HG02938 (cell line): Measurements from ENCODE around the gene CITED2.
A peak's percentile ranks its signal among the peaks of the same experiment; 100 is the strongest.
"Not testable (repeated sequence)": the region's sequence is repeated elsewhere in the genome, so short reads cannot be mapped to it uniquely, and the experiment has no call there.

ENCODE experiments used
- ATAC-seq: cut with Tn5 transposase; IDR thresholded peaks from one replicate; pipeline ENCODE4 v1.9.1; 2021; ENCODE audit warnings: mild to moderate bottlenecking, moderate library complexity; ENCODE audit not compliant: unreplicated experiment

The CITED2 gene, protein sequence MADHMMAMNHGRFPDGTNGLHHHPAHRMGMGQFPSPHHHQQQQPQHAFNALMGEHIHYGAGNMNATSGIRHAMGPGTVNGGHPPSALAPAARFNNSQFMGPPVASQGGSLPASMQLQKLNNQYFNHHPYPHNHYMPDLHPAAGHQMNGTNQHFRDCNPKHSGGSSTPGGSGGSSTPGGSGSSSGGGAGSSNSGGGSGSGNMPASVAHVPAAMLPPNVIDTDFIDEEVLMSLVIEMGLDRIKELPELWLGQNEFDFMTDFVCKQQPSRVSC

DNA sequence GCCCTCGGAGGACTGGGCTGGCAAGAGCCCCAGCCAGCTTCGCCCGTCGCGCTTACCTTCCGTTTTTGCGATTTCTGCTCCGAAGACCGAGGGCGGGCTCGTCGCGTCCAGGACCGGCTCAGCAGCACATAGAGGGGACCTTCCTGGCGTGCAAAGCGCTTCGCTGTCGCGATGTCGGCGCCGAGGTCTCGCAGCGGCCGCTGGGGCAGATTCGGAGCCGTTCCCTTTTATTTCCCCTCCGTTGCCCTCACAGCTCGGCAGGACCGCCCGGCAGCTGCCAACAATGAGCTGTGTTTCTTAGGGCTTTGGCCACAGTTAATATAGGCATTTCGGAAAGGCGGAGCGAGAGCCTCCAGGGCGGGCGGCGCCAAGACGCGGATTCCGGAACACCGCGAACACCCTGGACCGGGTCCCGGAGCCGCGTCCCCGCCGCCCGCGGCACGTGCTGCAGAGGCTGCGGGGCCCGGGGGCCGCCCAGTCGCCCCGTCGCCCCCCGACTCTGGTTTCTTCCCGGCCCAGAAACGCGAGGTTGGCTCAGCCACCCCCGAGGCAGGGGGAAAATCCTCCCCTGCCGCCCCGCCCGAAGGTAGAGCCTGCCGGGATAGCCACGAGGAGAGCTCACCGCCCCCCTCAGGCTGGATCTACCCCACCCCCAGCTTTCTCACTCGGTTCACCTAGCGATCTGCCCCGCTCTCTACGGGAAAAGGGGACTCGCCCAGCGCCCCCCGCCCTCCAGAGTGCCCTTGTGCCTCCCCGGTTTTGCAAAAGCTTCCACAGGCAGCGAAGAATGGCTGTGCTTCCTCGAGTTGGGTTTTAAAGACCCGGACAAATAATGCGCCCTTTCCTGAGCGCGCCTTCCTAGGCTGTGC is at the start of gene CITED2:
Gene CITED2 (minus strand): TSS at position 292 of the 869 bp plus-strand sequence. CDS start 704 bp downstream, outside the sequence.
- peak; percentile 64 for ATAC-seq

DNA sequence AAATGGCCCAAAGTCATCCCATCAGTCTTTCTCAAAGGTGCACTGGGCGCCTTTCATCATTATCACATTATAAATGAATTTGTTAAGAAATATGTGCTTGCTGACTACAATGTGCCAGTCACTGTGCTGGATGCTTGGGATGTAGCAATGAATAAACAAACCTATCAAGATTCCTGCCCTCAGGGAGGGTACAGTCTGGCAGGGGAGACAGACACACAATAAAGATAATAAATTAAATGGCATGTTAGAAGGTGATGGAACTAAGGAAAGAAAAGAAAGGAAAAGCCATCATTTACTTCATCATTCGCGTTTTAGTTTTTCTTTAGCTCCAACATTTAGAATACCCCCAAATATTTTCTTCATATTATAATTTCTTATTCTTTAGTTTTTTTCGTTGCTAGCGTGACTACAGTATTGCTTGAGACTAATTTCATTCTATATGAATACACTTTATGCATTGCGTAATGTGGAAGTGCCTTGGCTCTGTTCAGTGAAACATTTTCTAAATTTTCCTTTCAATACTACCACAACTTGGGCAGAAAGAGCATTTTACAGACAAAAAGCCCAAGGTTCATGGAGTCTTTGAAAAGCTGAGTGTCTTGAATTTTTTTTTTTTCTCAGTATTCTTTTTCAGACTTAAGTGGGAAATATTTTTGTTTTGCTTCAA is 48.7 kb upstream of the CITED2 start:
- no peak for ATAC-seq

DNA sequence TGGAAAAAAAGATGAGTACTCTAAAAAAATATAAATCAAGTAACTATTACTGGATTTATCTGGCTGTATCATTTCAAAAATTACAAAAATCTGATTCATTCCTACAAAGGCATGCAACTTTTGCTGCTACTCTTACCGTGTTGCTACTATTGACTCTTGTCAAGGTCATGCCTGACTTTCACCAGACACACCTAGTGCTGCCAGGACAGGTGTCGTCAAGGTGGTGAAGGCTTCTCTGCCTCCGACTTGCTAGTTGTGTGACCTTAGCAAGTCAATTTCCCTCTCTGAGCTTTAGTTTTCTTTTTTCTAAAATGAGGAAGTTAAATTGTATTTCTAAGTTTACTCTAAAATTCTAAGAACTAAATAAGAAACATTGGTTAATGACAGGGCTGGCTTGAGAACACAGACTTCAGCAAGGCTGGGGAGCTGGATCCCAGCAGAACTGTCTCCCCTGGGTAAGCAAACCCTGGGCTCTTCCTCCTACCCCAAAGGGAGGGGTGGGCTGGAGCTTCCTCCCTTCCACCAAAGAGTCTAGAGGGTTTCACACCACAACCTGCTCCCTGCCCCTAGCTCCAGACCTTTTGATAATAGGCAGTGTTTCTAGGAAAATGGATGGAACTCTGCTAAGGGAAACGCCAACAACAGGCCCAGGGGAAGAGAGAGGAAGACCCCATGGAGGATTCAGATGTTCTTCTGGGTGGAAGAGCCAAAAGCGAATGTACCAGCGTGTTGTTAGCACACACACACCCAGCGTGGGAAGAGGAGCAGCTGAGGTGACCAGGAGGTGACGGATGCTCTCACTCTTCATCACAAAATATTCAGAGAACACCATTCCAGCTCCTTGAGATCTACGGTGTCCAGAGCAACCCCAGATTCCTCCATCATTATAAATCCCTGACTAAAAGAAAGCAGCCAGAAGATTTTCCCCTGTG is 47.9 kb upstream of the CITED2 start:
- ATAC-seq = no peak

DNA sequence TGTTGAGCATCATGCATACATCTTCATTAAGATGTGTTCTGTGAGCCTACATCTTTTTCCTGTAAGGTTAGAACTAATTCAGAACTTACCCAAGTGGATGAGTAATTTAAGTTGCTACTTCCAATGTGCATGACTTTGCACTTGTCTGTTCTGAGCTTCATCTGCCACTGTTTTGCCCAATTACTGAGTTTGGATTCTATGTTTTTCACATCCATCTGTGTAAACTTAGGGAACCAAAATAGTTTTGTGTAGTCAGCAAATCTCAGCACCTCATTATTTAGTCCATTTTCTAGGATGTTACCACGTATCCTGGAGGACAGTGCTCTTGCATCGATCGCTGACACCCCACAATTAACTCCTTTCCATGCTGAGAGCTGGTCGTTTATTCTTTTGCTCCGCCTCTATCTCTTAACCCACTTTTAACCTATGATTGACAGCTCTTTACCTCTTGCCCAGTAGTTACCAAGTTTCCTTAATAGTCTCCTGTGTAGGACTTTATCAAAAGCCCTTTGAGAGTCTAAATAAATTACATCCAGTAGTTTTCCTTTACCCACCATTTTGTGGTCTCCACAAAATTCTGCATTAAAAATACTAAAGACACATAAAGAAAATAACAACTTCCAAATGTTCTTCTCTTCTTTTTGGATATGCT is 44.2 kb upstream of the CITED2 start:
- no peak for ATAC-seq

DNA sequence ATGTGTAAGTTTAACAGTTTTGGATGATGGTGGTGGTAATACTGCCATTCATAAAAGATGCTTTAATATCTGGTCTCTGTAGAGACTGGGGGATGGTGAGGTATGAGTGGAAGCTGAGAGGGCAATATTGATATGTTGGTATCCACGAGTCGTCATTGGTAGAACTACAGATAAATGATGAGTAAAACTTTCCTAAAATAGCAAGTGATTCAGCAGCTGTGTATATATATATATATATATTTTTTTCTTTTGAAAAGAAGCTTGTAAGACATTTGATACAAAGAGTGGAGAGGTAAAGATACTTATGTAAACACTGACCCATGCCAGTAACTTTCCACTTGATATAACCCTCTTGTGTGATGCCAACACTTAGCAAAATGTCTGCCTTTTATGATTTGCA is 41.7 kb upstream of the CITED2 start:
- no peak for ATAC-seq

DNA sequence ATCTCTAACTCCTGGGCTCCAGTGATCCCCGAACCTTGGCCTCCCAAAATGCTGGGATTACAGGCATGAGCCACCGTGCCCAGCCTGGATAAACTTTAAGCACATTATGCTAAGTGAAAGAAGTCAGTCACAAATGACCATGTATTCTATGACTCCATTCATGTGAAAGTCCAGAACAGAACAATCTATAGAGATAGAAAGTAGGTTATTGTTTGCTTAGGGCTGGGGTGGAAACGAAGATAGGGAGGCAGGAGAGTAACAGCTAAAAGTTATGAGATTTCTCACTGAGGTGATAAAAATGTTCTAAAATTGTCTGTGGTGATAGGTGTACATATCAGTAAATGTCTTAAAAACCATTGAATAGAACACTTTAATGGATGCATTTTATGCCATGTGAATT is 40.9 kb upstream of the CITED2 start:
- no peak for ATAC-seq

DNA sequence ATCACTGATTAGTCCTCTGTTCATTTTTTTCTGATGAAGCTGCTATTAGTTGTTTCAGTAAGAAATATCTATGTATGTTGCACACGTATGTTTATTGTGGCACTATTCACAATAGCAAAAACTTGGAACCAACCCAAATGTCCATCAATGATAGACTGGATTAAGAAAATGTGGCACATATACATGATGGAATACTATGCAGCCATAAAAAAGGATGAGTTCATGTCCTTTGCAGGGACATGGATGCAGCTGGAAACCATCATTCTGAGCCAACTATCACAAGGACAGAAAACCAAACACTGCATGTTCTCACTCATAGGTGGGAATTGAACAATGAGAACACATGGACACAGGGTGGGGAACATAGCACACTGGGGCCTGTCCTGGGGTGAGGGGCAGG is 37.7 kb upstream of the CITED2 start:
- ATAC-seq = not testable (repeated sequence)

DNA sequence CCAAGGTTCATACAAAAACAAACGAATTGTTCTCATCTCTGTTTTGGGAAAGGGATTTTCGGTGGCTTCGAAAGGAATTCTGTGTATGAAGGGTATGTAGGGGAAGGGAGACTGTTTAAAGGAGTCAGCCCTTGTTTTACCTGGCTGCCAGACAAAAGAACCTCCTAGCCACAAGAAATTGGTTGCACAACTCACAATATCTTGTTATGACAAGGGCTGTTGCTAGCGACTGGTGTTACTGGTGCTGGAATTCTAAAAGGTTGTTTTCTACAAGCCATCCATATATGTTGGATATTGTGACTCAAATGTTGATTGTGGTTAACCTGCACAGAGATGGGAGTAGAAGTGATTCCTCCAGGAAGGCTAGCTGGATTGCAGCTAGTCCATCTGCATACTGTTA is 34.6 kb upstream of the CITED2 start:
- no peak for ATAC-seq

DNA sequence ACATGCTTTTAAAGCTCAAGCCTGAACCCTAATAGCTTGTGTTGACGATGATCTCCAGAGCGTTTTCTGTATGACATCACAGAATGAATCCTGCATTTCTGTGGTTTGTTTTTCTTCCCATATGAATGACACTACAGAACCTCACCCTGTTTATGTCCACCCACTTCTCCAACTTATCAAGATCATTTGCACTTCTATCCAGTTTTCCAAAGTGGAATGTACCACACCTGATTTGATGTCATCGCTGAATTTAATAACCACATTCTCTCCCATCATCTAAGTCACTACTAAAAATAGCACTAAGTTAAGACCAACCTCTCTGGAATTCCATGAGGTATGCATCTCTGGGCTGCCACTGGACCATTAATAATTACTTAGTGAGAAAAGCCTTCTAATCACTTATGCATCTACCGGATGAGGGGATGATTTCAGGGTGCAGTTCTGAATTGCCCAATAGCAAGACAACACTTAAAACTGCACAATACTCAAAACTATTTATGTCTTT is 33.3 kb upstream of the CITED2 start:
- ATAC-seq = no peak

DNA sequence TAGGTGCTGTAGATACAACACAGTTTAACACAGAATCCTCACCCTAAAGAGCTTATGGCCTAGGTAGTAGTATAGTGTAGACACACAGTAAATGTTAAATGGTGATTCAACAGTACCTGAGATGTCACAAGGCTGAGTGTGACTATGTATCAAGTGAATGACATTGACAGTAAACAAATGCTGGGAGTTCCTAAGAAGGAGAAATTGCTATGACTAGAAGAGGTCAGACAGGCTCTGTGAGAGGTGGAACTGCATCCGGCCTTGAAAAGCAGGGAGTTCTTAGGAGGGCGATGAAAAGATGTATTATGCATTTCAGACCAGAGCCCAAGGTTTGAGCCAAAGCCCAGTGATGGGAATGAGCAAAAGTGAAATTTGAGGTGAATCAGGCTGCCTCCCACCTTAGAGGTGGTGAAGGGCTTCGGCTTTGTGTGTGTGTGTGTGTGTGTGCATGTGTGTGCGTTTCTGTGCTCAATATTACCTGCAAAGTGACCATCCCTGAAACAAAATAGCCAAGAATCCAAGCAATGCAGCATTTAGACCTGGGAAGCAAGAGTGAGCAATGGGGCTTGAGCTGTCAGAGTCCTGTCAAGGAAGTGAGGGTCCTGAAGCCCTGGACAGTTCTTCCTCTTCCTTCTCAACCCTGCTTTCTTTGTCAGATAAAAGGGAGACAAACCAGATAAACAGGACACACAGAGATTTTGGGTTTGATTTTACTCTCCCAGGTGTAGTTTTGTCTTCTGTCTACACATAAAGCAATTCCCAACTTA is 32.3 kb upstream of the CITED2 start:
- no peak for ATAC-seq

DNA sequence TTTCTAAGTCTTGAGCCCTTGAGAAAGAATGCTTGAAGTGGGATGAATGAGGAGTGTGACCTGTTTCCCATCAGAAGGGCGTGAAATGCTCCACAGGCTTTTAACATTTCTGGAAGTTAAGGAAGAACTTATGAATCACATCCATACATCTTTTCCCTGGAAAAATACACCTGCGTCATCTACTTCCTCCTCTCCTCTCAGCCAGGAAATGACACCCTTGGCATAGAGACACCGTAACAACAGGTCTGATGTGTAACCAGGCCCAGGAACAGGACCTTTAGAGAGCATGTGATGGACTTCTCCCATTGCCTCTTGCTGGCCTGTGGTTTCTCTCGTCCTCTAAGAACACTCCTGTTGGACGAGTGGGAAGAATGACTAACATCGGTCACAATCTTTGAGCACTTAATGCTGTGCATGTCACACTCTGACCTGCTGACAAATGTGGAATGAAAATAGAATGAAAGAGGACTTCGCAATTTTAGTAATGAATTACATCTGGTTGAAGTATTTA is 28.5 kb upstream of the CITED2 start:
- ATAC-seq = no peak

DNA sequence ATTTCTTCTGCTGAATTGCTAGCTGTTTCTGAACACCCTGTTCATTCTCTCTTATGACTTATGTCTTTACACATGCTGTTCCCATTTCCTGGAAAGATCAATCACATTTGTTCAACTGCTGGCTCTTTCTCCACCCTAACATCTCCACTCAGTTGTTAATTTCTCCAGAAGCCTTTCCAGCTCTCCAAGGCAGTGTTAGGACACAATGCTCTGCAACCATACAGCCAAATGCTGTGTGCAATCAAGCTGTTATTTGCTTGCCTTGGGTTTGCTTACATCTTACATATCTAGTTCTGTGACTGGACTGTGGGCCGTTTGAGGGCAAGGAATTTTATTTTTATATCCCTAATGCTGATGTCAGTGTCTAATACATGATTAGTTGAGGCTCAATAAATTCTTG is 24.2 kb upstream of the CITED2 start:
- ATAC-seq = no peak

DNA sequence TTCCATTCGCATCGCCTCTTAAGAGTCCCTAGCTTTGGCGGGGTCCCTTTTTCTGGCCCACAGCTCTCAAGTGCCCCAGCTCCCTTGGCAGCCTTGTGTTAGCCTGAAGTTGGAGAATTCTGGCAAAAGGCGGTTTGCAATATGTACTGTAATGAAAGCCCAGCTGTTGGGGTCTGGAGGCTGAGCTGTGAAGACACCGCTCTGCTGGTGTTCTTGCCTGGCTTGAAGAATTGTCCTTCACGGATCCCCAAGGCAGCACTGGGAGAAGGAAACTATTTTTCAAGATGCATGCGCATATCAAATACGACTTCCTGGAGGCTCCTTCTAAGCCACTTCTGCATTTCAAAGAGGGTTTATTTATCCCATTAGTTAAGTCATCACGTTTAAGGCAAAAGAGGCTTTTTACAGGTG is 21.4 kb upstream of the CITED2 start:
- ATAC-seq = no peak

DNA sequence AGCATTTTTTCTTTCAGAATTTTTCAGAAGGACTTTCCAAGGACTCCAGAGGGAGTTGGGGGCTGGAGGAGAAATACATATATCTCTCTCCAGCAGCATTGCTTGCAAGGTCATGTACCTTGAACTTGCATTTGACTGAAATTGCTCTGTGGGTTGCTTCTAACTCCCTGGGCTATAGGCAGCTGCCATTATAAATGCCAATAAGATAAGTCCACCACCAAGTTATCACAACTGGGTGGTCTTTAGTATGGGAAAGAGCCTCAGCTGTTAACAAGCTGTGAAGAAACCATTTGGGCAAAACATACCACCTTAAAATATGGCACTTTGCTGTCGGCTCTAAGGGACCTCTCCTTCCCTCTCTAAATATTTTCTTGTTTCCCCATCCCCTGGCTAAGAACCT is 20.9 kb upstream of the CITED2 start:
- no peak for ATAC-seq

DNA sequence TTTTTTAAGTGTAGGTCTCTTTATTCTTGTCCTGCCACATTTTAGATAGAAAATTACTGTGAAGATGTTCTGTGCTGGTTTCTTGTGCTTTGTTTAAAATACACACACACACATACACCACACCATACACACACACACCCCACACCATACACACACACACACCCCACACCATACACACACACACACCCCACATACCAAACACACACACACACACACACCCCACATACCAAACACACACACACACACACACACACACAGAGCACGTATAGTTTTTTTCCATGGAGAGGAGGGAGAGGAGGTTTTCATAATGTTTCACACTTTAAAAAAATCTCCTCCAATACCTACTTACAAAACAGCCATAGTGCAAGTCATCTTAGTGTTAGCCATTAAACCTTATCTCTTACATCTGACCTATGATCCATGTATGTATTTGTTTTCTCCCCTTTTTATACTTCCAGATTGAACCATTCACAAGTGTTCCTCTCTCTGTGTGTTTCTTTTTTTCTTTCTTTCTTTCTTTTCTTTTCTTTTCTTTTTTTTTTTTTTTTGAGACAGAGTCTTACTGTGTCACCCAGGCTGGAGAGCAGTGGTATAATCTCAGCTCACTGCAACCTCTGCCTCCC is 19.7 kb upstream of the CITED2 start:
- no peak for ATAC-seq

DNA sequence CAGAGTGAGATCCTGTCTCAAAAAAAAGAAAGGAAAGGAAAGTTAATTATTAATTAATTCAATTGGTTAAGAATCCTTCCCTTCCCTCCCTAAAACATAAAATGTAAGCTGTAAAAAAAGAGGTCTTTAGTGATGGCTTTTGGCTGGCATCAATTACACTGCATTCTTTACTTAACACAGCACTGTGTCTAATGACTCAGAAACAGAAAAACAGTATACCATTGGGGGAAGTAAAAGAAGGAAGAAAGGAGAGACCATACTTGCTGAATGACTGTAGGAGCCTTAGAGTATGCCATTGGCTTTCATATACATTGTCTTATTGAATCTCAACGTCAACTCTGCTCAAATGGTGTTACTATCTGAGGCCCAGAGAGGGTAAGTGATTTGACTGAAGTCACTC is 18.3 kb upstream of the CITED2 start:
- ATAC-seq = peak; percentile 98

DNA sequence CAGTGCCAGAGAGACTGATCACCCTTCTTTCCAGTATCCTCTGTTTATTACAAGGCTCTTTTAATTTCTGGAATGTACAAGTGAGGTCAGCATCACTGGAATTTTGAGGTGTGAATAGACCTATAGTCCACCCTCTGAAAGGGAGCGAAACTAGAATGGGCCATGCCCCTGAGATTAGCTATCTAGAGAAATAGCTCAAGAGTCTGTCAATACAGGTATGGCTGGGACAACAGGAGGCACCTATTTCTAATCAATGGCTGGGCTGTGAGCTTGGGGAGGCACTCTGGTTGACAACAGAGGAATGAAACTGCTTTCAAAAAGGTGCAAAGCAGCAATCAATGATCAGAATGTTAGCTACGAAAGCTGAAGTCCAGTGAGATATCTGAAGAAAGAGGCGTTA is 17.3 kb upstream of the CITED2 start:
- no peak for ATAC-seq

DNA sequence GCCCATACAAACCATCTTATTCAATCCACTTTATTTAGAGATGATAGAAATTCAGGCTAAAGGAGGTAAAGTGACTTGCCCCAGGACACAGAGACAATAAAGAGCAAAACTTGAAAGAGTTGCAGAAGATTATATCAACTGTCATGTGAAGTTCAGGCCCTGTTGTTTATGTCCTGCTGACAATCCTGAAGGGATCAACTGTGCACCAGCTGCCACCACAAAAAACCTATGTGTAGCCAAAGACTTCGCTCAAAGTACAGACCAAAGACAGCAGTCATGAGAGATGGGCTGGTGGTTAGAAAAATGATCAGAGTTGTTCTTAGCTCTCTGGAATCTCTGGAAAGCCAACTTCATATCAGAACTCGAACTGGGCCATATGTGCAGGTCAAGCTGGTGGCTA is 16.0 kb upstream of the CITED2 start:
- no peak for ATAC-seq

DNA sequence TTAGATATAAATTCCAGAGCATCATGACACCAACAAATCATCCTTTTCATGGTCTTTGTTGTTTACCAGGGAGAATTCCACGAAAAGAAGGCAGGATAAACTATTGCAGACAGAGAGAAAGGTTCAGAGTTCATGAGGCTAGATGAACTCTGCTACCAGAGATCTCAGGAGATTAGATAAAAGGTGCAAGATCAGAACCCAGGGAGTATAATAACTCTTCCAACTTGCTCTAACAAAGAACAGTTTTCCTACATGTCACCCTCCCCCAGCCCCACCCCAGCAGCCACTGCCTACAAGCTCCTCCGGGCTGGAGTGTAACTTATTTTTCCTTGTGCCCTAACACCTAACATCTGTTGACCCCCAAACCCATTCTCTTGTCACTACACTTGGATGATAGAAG is 13.9 kb upstream of the CITED2 start:
- no peak for ATAC-seq
